Stimulated activated CD4-positive, alpha-beta T cell treated with anti-CD3 and anti-CD28 coated beads, Interleukin-1b, Interleukin-23, amount 100 ng/mL, for 4 hours (primary cell): ENCODE results near the gene SORCS2.
A peak's percentile ranks its signal among the peaks of the same experiment; 100 is the strongest.

Source experiments
- DNase-seq, 2 donors: peaks; one replicate each; pipeline ENCODE4 v3.0.0-alpha.2; 2020; ENCODE audit warnings: low read depth in 2 of 2

Gene SORCS2

DNA sequence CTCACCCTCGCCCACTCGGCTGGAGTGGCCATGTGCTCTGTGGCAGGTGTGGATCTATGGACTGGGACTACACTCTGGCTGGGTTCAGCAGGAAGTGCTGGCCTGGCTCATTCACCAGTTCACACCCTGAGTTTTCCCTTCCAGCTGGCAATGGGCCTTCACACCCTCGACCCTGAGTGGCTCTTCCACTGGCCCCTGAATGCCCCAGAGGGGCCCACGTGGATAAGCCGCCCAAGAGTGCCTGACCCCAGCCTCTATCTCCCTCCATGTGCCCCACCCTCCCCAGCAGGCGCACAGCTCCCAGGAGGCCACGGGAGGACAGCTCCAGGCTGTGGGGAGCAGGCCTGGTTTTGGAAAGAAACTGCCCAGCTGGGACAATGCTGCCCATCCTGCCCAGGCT, 513.3 kb downstream of the SORCS2 start:
- DNase-seq: no peak

DNA sequence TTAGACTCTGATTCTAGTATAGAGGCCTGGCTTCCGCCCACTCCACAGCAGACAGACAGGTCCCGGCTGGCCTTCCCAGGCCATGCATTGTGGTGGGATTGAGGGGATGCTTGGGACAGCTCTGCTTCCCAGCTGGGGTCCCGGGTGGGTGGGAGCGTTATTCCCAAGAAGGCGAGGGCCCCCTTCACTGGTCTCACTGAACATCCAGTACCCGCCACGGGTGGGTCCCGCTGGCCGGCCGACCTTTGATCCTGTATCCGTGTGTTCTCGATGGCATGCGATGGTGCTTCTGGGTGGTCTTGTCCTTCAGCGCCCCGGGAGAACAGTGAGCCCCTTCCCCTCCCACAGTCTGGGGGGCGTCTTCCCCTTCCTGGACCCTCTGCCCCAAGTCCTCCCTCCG, 515.9 kb downstream of the SORCS2 start:
- DNase-seq: no peak

DNA sequence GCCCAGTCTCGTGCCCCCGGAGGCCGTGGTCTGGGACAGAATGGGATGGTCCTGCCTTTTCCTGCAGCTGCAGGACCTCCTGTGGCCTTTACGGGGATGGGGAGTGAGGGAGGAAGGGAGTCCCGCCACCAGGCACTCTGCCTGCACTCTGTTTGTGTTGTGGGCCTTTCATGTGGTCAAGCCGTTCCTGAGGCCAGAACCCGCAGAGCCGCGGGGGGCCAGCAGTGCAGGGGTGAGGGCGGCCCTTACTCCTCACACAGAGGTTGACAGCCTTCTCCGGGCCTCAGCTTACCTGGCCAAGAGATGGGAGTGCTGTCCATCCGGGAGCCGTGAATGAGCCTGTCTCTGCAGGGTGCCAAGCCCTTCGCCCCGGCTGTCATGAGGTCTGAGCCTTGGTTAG, 516.6 kb downstream of the SORCS2 start:
- no peak for DNase-seq

DNA sequence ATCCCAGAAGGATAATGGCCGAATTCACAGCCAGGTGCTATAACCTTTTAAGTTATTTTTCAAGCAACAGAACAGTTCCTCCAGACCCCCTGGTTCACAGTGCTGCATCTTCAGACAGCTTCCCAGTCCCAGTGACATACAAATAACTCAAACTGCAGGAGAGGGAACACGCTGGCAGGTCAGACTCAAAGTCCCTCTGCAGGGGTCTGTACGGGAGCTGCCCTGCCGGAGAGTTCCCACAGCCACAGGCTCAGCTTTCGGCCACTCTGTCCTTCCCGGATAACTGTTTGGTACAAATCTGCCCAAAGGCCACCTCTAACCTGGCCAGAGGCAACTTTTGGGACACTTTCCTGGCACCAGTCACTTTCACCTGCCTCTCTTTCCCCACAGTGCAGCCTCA, 517.1 kb downstream of the SORCS2 start:
- DNase-seq: no peak

GRCh38 chr4:7710126-7710525, 517.8 kb downstream of the SORCS2 start:
- no peak for DNase-seq

DNA sequence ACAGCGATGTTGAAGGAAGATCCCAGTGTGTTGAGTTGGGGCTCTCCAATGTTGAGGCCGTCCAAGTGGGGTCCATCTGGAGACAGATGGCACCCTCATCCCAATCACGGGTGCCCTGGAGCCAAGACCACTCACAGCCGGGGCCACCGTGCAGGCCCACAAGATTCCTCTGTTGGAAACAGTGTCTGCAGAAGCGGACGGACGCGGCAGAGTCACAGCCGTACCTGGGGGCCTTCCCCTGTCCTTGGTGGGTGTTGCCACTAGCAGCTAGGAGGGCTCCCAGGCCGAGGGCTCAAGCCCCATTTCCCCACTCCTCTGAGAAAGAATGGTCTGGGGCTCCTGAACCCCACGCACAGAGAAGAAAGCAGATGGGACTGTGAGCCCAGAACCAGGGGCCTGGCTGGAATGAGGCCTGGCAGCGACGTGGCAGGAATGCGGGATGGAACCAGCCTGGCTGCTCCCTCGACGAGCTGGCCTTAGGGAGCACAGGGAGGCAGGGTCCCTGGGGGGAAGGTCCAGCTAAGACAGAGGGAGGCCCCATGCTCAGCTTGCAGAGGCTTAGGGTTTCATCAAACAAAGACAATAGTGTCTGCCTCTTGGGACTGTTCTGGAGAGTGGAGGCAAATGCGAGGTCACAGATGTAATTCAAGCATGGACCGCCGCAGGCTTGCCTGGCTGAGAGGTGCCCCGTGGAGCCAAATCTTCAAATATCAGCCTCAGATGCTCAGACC, 518.4 kb downstream of the SORCS2 start:
- no peak for DNase-seq

- no peak for DNase-seq
Observed at GRCh38 chr4:7711307-7711963, 519.1 kb downstream of the SORCS2 start.

GRCh38 chr4:7712021-7712671, 519.8 kb downstream of the SORCS2 start:
- DNase-seq: no peak

DNA sequence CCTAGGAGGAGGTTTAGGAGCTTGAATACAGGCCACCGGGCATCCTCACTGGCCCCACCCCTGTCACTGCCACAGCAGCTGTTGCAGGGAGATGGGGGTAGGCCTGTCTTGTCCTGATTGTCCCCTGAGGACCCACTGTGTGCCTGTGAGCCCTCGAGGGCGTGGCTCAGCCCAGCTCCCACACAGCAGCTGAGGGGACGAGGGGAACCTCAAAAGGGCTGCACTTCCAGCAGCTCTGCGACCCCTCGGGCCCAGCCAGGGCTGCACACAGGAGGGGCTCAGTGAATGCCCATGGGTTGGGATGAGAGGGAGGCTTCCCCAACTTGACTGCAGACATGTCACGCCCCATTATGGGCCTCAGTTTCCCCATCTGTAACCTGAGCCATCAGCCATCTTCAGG, 521.4 kb downstream of the SORCS2 start:
- no peak for DNase-seq

GRCh38 chr4:7714176-7714575, 521.8 kb downstream of the SORCS2 start:
- DNase-seq: no peak

DNA sequence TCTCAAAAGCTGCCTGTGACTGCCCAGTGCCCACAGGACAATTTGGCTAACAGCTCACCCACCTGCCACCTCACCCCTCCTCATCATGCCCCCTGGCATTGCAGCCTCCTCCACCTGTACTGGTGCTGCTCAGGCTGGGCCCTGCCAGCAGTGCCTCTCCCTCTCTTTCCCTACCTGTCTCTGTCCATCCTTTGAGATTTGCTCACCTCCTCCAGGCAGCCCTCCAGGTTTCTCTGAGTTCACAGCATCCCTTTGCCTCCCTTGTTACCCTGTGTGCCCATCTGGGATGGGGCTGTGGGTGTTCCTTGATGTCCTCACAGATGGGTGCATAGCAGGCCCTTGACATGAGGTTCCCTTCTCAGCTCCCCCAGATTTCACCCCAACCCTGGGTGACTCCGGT, 522.4 kb downstream of the SORCS2 start:
- DNase-seq: no peak

- no peak for DNase-seq
Observed at GRCh38 chr4:7715271-7716009, 523.1 kb downstream of the SORCS2 start.

DNA sequence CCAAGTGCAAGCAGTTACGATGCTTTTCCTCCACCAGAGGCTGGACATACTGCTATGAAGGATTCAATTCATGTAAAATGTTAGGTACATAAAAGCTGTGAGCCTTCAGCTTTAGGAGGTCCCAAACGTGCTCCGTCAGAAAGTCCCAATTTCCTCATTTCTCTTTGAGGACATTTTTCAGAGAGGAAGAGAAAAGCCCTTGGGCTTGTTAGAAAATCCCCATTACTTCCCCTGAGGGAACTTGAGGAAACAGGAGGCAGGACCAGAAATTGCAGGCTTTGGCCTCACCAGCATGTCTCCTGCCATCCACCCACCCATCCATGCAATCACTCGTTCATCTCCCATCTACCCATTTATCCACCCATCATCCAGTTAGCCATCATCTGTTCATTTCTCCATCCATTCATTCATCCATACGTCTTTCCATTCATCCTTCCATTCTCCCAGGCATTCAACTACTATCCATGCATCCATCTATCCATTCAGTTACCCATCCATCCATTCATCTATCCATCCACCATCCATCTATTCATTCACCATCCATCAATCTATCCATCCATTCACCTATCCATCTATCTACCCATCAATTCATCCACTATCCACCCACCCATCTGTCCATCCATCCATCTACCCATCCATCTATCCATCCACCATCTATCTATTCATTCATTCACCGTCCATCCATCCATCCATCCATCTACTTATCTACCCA, 523.8 kb downstream of the SORCS2 start:
- no peak for DNase-seq

GRCh38 chr4:7717161-7717560, 524.8 kb downstream of the SORCS2 start:
- no peak for DNase-seq

DNA sequence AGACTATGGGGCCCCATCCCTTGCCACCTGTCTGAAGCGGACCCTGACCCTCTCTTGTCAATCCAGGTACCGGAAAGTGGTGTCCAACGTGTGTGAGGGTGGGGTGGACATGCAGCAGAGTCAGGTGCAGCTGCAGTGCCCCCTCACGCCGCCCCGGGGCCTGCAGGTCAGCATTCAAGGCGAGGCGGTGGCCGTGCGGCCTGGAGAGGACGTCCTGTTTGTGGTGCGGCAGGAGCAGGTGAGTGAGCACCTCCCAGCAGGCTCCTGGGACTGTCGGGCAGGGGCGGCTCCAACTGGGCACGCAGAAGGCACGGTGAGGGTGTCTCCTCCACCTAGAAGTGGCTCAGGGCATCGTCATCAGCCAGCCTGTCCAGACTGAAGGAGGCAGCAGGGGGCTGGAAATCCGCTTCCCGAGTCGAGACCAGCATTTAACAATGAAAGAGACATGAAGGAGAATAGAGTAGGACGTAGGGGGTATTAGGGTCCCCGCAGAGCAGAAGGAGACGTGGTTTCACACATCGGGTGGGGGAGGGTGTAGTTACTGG, 525.7 kb downstream of the SORCS2 start:
- DNase-seq: no peak

DNA sequence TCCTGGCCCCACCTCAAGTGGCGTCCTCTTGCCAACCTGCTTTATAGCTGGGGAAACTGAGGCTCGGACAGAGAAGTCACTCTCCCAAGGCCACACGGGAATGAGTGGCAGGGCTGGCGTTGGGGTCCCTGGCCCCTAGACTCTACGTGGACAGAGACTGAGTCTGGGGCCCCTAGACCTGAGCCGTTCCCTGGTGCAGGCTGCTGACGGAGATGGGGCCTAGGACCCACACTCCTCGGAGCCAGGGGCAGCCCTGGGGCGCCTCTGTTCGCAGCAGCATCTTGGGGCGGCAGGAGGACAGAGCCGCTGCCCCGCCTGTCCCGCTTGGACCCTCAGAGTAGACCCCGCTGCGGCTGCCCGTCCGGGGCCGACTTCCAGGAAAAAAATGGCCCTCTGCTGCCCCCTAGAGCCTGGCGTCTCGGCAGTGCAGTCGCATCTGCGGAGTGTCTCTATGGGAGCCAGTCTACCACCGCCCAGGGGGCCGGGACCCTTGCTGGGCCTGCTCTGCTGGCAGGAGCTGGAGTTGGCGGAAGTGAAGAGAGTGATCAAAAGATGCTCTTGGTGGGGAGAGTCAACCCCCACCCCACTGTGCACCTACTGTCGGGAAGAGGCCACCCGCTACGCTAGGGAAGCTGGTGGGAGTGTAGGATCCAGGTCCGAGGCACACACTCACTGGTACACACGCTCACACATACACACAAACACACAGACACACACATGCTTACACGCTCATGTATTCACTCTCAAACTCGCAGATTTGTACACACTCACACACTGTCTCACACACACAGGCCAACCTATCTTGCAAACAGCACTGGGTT, 527.2 kb downstream of the SORCS2 start:
- peak; percentile 51 to 64 for DNase-seq

DNA sequence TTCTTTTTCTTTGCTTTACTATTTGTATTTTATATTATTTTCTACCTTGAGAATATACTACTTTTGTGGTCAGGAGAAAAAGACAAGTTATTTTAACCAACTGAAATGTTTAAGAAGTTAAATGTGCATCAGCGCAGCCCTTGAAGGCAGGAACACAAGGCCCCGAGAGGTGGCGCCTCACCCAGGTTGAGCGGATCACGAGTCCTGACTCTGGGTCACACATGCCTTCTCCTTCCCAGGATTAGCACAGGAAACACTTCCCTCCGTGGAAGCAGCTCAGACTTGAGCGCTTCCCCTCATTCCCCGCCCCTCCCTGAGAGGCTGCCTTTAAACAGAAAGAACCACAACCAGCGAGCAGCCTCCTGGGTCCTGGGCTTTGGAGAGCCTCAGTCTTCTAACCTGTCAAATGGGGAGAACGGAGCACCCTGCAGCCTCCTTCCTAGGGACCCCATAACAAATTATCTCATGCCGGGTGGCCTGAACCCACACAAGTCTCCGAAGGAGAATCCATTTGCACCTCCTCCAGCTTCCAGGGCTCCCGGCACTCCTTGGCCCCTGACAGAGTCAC, 529.7 kb downstream of the SORCS2 start:
- no peak for DNase-seq

DNA sequence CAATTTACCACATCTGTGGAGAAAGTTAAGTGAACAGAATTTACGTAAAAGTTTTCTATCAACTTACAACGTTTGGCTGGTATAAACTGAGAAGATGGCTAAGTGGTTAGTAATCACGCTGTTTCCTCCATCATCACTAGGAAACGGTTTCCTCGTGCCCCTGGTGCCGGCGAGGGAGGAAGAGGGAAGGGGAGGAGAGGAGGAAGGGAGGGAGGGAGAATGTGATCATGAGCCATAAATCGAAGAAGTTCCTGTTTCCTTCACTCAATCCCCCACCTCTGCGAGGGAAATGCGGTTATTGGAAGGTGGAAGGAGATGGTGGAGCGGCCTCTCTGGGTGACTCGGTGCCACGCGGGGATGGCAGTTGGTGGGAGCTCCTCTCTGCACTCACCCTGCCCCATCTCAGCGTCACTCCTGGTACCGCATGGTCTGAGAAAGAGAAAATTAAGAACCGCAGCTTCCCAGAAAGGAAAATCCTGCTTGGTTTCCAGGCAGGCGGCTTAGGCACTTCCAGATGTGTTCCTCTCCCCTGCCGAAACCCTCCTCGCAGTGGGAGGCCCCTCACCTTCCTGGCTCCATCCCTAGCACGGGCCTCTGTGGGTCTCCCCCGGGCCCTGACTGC, 530.5 kb downstream of the SORCS2 start:
- DNase-seq: no peak

- DNase-seq: no peak
Observed at GRCh38 chr4:7723625-7724024, 531.3 kb downstream of the SORCS2 start.

DNA sequence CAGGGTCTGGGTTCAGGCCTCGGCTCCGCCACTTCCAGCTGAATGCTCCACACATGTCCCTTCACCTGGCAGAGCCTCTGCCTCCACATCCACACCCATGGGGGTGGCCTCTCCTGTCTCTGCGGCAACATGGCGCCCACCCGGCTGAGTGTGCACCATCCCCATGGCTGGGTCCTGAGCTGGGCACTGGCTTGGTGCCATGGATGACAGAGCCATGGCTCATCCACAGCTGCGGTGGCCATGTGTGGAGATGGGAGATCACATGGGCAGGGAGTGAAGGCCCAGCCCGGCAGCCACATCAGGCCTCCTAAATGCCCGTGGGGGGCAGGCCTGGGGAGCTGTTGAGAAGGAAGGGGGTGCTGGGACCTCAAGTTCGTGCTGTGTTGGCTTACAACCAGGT, 533.6 kb downstream of the SORCS2 start:
- DNase-seq: no peak
